ENCODE measurements around the gene VANGL1. TPM values are rescaled to one million over a fixed set of nuclear protein-coding genes. Genes with fewer than 3 reads are reported as not detected.
"Not testable (repeated sequence)": the region's sequence is repeated elsewhere in the genome, so short reads cannot be mapped to it uniquely, and the experiment has no call there.

VANGL1 gene
- total and polyA plus RNA-seq, 3 donors from 2014 or later = 8.2 to 16.6 (median 8.6) TPM

GRCh38 chr1:115630342-115630741 is 11.4 kb upstream of the VANGL1 start:
- 70 to 74% methylated on average over 2 of the region's 2 CpGs for WGBS, 2 donors
- H3K4me1 ChIP-seq = no peaks in the 10 kb centered on the region
- no peaks in the 10 kb centered on the region for H3K27me3 ChIP-seq
- H3K9me3 ChIP-seq = no peaks in the 10 kb centered on the region
- TF ChIP-seq CTCF (IDR thresholded peaks at IDR 0.05) (no peak), POLR2A (IDR thresholded peaks at IDR 0.05) (no peak)
- H3K36me3 ChIP-seq (ENCODE audit: low read depth, missing control alignments) = no peaks in the 10 kb centered on the region
- no peak overlapping the region for H3K27ac ChIP-seq
- DNase-seq = no peak
- intact Hi-C loops (cut with DNase I; ENCODE audit: low total_unique reads) = no loop called here
- H3K4me3 ChIP-seq = no peak overlapping the region

GRCh38 chr1:115632251-115633026 is 9.3 kb upstream of the VANGL1 start:
- Histone ChIP-seq H3K36me3 (ENCODE audit: low read depth, missing control alignments) (no peaks in the 10 kb centered on the region), H3K9me3 (no peaks in the 10 kb centered on the region), H3K27me3 (no peaks in the 10 kb centered on the region), H3K4me1 (no peaks in the 10 kb centered on the region), H3K4me3 (no peak overlapping the region), H3K27ac (no peak overlapping the region)
- intact Hi-C loops (cut with DNase I; ENCODE audit: low total_unique reads) = no loop called here
- TF ChIP-seq POLR2A (IDR thresholded peaks at IDR 0.05) (no peak), CTCF (IDR thresholded peaks at IDR 0.05) (no peak)
- WGBS, 2 donors = 91 to 94% methylated on average over 4 of the region's 4 CpGs
- DNase-seq = no peak

- WGBS, 2 donors = 86 to 94% methylated on average over 1 of the region's 1 CpG
- H3K9me3 ChIP-seq; DNase-seq; H3K4me3 ChIP-seq; H3K36me3 ChIP-seq (ENCODE audit: low read depth, missing control alignments); H3K4me1 ChIP-seq; intact Hi-C loops (cut with DNase I; ENCODE audit: low total_unique reads); H3K27me3 ChIP-seq; H3K27ac ChIP-seq: not testable (repeated sequence)
Observed at GRCh38 chr1:115633606-115634005, 8.2 kb upstream of the VANGL1 start.

GRCh38 chr1:115637247-115637646 is 4.5 kb upstream of the VANGL1 start:
- intact Hi-C loops (cut with DNase I; ENCODE audit: low total_unique reads); DNase-seq; H3K4me3 ChIP-seq; H3K36me3 ChIP-seq (ENCODE audit: low read depth, missing control alignments); H3K27me3 ChIP-seq; H3K9me3 ChIP-seq; H3K4me1 ChIP-seq; H3K27ac ChIP-seq: not testable (repeated sequence)
- 88 to 96% methylated on average over 1 of the region's 1 CpG for WGBS, 2 donors

- DNase-seq = no peak
- no peaks in the 10 kb centered on the region for H3K27me3 ChIP-seq
- no peak overlapping the region for H3K4me3 ChIP-seq
- no peak for TF ChIP-seq POLR2A (IDR thresholded peaks at IDR 0.05)
- no peak for TF ChIP-seq CTCF (IDR thresholded peaks at IDR 0.05)
- H3K9me3 ChIP-seq = no peaks in the 10 kb centered on the region
- no peak overlapping the region for H3K27ac ChIP-seq
- WGBS, 2 donors = 78 to 88% methylated on average over 1 of the region's 1 CpG
- H3K36me3 ChIP-seq (ENCODE audit: low read depth, missing control alignments) = no peaks in the 10 kb centered on the region
- H3K4me1 ChIP-seq = peaks cover 3% of the 10 kb centered on the region
- intact Hi-C loops (cut with DNase I; ENCODE audit: low total_unique reads) = no loop called here
Observed at GRCh38 chr1:115640384-115640783, 1.4 kb upstream of the VANGL1 start.
